GM19455 (cell line): Measurements from ENCODE around the gene INSYN2A.

Source experiments
- ATAC-seq: cut with Tn5 transposase; IDR thresholded peaks from one replicate; pipeline ENCODE4 v1.9.1; 2021; ENCODE audit not compliant: unreplicated experiment

INSYN2A gene

GRCh38 chr10:127154831-127155620 lies 41.4 kb downstream of the INSYN2A start:
- no peak for ATAC-seq

- no peak for ATAC-seq
Measured at GRCh38 chr10:127153181-127153580, 43.2 kb downstream of the INSYN2A start.

- ATAC-seq: no peak
Measured at GRCh38 chr10:127151981-127152699, 44.3 kb downstream of the INSYN2A start.

GRCh38 chr10:127151541-127151940 lies 44.9 kb downstream of the INSYN2A start:
- ATAC-seq: no peak

- no peak for ATAC-seq
Measured at GRCh38 chr10:127150136-127150535, 46.3 kb downstream of the INSYN2A start.

GRCh38 chr10:127149501-127150081 lies 46.8 kb downstream of the INSYN2A start:
- no peak for ATAC-seq

- ATAC-seq: no peak
Measured at GRCh38 chr10:127148933-127149220, 47.5 kb downstream of the INSYN2A start.

- ATAC-seq: no peak
Measured at GRCh38 chr10:127148066-127148932, 48.1 kb downstream of the INSYN2A start.

GRCh38 chr10:127146661-127147060 lies 49.7 kb downstream of the INSYN2A start:
- ATAC-seq: no peak
